Astrocyte of the spinal cord (primary cell): ENCODE results near the gene POC1A.
"Not testable (repeated sequence)": the region's sequence is repeated elsewhere in the genome, so short reads cannot be mapped to it uniquely, and the experiment has no call there.

Source experiments
- DNase-seq: peaks from one replicate; pipeline ENCODE4 v3.0.0; 2011; ENCODE audit warnings: low read depth, low spot score
- H3K4me3 ChIP-seq: 2 replicates; pipeline ENCODE4 v1.5.1; 2011; ENCODE audit warnings: low read depth, mild to moderate bottlenecking, low read length, moderate library complexity
- in situ Hi-C: cut with HindIII; loops from 2 replicates; pipeline ENCODE4 v1.10.0; 2017; ENCODE audit warnings: low sequenced_read_pairs
- TF ChIP-seq, protein P1 (sequence below): IDR thresholded peaks from 2 replicates; pipeline ENCODE4 v1.5.1; 2012; ENCODE audit warnings: low read depth, mild to moderate bottlenecking, low read length, inconsistent platforms

POC1A gene

DNA sequence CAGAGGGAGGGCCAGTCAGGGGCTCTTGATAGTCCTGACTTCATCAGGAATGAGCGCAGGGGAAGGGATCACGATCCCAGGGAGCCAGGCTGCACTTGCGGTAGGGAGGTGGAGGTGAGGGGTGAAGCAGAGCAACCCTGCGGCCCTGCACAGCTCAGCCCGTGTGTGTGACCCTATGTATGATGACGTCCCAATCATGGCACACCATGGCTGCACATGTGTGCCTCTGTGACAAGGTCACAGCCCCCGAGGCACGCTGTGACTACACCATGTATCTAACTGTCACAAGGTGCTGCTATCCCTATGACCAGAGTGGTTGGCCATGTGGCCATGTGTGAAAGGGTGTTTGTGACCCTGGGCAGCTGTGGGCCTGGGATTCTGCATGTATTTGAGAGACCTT lies 30.5 kb upstream of the POC1A start:
- TF ChIP-seq, protein P1, sequence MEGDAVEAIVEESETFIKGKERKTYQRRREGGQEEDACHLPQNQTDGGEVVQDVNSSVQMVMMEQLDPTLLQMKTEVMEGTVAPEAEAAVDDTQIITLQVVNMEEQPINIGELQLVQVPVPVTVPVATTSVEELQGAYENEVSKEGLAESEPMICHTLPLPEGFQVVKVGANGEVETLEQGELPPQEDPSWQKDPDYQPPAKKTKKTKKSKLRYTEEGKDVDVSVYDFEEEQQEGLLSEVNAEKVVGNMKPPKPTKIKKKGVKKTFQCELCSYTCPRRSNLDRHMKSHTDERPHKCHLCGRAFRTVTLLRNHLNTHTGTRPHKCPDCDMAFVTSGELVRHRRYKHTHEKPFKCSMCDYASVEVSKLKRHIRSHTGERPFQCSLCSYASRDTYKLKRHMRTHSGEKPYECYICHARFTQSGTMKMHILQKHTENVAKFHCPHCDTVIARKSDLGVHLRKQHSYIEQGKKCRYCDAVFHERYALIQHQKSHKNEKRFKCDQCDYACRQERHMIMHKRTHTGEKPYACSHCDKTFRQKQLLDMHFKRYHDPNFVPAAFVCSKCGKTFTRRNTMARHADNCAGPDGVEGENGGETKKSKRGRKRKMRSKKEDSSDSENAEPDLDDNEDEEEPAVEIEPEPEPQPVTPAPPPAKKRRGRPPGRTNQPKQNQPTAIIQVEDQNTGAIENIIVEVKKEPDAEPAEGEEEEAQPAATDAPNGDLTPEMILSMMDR = no peak
- in situ Hi-C loops = no loop called here
- DNase-seq = no peak
- no peak overlapping the region for H3K4me3 ChIP-seq

DNA sequence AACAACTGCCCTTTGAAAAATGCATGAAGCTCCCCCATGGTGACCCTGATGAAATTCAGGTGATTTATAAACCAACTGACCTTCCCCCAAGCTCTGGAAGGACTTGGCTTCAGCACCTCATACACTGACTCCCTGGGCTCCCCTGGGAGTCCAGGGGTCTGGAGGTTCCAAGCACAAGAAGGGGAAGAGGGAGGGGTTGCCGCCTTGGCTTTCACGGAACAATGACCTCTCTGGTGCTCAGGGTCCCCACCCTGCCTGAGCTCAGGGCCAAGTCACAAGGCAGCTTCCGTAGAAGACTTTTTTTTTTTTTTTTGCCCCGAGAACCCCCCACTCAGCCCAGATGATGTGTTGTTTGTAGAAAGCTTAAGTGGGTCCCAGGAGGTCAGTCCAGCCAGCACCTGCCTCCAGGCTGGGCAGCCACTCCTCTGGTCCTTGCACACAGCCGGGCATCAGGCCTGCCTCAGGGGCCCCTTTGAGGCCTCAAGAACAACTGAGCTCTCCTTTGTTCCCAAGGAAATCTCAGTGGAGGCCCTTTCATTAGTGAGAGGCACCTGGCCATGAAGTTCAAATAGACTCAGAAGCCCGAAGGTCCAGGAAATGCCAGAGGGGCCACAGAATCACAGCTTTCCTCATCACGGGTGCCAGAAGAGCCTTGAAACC lies 29.7 kb upstream of the POC1A start:
- DNase-seq = no peak
- TF ChIP-seq, protein P1 = no peak
- H3K4me3 ChIP-seq = no peak overlapping the region
- in situ Hi-C loops = no loop called here

DNA sequence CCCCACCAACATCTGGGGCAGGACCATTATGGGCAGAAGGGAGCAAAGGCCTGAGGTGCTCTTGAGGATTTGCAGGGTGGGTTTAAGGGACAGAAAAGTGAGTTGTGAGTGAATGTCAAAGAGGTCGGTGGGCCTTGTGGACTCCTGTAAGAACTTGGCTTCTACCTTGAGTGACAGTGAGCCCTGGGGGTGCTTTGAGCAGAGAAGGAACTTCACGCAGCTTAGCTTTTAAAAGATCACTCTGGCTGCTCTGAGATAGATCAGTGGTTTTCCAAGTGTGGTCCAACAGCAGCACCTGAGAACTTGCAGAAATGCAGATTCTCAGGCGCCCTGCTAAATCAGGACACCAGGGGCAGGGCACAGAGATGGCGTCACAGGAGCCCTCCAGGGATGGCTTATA lies 28.5 kb upstream of the POC1A start:
- DNase-seq = no peak
- no peak overlapping the region for H3K4me3 ChIP-seq
- TF ChIP-seq, protein P1 = no peak
- in situ Hi-C loops = no loop called here

DNA sequence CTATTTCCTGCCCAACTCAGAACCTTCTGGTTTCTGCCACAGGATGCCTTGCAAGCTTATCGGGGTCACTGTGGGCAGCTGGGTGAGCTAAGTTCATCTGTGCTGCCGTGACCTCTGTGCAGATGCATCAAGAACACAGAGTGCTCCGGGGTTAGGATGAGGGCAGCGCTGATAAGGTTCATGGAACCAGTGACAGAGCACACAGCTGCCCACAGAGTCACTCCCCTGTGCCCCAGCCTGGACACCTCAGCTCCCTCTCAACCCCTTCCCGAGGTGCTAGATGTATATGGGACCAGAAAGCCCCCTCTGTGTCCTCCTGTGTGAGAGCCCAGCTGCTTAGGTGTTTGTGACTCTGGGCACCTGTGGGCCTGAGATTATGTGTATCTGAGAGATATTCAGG lies 28.0 kb upstream of the POC1A start:
- DNase-seq = no peak
- in situ Hi-C loops = no loop called here
- no peak overlapping the region for H3K4me3 ChIP-seq
- TF ChIP-seq, protein P1 = no peak

DNA sequence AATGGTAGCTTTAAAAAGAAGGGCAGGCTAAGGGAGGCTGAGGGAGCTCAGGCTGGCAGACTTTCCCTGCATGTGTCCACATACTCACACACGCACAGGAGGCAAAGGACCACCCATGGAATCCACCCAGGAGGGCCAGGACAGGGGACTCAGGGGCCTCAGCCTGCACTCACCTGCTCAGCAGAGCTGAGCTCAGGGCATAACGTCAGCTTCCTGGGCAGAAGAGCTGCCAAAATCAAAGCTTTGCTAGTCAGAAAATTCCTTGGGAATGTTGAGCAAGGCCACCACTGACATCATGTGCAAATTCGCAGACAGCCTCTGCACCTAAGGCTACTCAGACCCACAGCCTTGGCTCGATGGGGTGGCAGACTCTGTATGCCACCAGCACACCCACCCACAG lies 27.3 kb upstream of the POC1A start:
- DNase-seq = no peak
- H3K4me3 ChIP-seq = no peak overlapping the region
- TF ChIP-seq, protein P1 = no peak
- in situ Hi-C loops = no loop called here

DNA sequence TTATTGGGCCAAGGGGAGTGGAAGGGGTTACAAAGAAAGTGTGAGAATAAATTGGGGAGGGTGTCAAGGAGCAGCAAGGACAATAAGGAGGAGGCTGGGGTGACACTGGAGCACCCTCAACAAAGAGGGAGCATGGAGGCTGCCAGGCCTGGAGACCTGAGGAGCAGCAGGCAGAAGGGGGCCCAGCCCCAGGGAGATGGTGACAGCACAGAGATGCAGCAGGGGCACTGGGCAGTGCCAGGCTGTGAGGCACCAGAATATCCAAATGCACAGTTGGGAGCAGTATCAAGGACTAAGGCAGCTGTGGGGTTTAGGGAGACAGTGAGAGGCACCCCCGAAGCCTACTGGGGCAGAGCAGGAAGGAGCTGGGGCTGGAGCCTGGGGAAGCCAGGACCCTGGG lies 24.3 kb upstream of the POC1A start:
- in situ Hi-C loops = no loop called here
- no peak overlapping the region for H3K4me3 ChIP-seq
- no peak for DNase-seq
- TF ChIP-seq, protein P1 = no peak

DNA sequence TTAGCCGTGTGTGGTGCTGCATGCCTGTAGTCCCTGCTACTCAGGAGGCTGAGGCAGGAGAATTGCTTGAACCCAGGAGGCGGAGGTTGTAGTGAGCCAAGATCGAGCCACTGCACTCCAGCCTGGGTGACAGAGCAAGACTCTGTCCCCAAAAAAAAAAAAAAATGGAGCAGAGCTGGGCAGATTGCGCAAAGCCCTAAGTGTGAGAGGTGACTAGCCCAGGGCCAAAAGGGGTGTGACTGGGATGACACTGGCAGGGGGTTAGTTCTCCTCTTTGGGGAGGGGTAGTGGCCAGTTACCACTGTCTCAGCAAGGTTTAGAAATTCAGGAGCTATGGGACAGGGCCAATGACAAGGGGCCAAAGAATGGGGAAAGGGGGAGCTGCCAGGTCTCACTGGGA lies 23.9 kb upstream of the POC1A start:
- in situ Hi-C loops, DNase-seq, H3K4me3 ChIP-seq: not testable (repeated sequence)
